SK-N-SH treated with all-trans-retinoic acid at 6 μM for 48 hours (cell line): ENCODE results near the gene HMSD.

Experiments
- CREB5 ChIP-seq: fragments of 250-450 bp; sonication (Bioruptor Pico); IDR thresholded peaks from 2 replicates; pipeline ENCODE4 v1.5.1; 2020; ENCODE audit warnings: low read depth, mild to moderate bottlenecking, moderate library complexity
- ESRRG ChIP-seq: fragments of 250-450 bp; sonication (Bioruptor Pico); IDR thresholded peaks from 2 replicates; pipeline ENCODE4 v1.6.1; 2021; ENCODE audit warnings: mild to moderate bottlenecking
- PATZ1 ChIP-seq: fragments of 250-450 bp; sonication (Bioruptor Pico); IDR thresholded peaks from 2 replicates; pipeline ENCODE4 v1.8.0; 2020; ENCODE audit warnings: mild to moderate bottlenecking, moderate library complexity, borderline replicate concordance
- POU6F1 ChIP-seq: fragments of 250-450 bp; sonication (Bioruptor Pico); IDR thresholded peaks from 2 replicates; pipeline ENCODE4 v1.8.0; 2021; ENCODE audit warnings: low read depth, mild to moderate bottlenecking, moderate library complexity, borderline replicate concordance

- no peak for TF ChIP-seq PATZ1 (CRISPR knock-in tag)
- no peak for TF ChIP-seq CREB5 (CRISPR knock-in tag)
- TF ChIP-seq POU6F1 (CRISPR knock-in tag) = no peak
- no peak for TF ChIP-seq ESRRG (CRISPR knock-in tag)
Measured at GRCh38 chr18:63964908-63965307, 15.8 kb downstream of the HMSD start.
